Measurements from ENCODE around the gene MEIG1. TPM values are rescaled to one million over a fixed set of nuclear protein-coding genes. Genes with fewer than 3 reads are reported as not detected.
A peak's percentile ranks its signal among the peaks of the same experiment; 100 is the strongest.
"Not testable (repeated sequence)": the region's sequence is repeated elsewhere in the genome, so short reads cannot be mapped to it uniquely, and the experiment has no call there.

MEIG1 gene
- total RNA-seq, 2 experiments from 2014 or later, result 0.71 to 0.82 TPM

DNA sequence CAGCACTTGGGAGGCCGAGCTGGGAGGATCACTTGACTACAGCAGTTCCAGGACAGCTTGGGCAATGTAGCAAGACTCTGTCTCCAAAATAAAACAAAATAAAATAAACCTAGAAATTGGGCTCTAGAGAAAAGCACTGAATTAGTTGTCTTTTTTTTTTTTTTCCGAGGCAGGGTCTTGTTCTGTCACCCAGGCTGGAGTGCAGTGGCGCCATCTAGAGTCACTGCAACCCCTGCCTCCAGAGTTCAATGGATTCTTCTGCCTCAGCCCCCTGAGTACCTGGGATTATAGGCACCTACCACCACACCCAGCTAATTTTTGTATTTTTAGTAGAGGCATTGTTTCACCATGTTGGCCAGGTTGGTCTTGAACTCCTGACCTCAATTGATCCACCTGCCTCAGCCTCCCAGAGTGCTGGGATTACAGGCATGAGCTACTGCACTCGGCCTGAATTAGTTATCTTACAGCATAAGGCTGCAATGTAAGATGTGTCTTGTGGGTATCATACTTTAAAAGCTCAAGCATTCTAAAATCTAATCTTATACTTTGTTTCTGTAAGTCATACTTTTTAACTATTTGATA is 12.8 kb downstream of the MEIG1 start:
- DNase-seq, result peak; percentile 61
- Mint-ChIP-seq H3K36me3 (ENCODE audit: low read depth) (no peaks in the 10 kb centered on the region), H3K27me3 (peaks cover 8% of the 10 kb centered on the region), H3K4me3 (no peak overlapping the region), H3K9me3 (no peaks in the 10 kb centered on the region), H3K4me1 (peaks cover 9% of the 10 kb centered on the region), H3K27ac (no peak overlapping the region)
- ChIA-PET CTCF (interaction anchor here (0.6 to 1.4 kb wide), 9 partner anchors 18 to 474 kb away, joined by 3 to 5 read pairs (median 3); no protein-coding TSS in a partner anchor), POLR2A (no interaction called here)

DNA sequence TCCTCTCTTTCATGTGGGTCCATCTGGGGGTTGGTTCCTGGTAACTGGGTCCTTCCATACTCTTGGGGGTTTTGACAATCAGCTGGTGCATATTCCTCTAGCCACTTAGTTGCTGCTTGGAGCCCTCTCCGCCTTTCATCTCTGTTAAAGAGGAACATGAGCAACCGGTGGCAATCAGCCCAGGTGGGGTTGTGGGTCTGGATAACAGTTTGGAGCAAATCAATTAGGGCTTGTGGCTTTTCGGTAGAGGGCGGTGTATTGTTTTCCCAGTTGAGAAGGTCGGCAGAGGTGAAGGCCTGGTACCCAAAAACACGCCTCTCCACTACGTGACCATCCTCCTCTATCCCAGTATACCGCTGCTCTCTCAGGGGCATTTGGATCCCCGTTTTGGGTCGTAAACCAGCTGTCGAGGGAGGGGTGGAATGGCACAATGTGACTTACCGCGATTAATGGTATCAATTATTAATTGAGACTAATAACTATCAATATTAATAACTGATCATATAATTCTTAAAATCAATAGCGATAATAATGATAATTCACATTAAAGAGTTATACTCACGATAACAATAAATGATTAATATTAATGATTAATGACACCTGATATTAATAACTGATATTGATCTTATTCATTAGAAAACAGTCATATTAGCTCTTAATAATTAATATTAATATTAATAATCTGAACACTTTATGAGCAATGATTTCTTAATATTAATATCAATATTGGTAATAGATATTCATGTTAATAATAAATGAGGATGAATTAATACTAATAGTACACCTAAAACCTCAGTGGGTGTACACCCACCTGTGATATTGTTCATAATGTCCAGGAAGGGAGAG is 15.2 kb downstream of the MEIG1 start:
- POLR2A ChIA-PET, result not testable (repeated sequence)

DNA sequence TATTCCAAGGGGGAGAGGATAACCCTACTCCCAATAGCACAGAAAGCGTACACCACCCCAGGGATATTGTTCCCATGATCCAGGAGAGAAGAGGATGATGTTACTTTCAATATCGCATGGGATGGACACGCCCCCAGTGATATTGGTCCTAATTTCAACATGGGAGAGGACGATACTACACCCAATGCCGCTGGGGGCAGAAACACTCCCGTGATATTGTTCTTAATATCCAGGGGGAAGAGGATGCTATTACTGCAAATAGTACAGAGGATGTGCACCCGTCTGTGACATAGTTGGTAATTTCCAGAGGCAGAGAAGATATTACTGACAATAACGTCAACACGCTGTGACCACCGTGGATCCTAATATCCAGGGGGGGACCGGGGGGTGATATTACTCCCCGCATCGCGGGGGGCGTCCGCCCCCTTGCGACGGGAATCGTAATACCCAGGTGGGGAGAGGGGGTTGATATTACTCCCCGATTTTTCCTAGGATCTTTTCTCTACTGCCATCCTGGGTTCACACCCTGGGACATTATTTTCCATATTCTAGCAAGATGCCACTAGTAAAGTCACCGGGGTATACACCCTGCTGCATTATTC is 16.6 kb downstream of the MEIG1 start:
- no peak for DNase-seq
- Mint-ChIP-seq H3K4me3 (no peak overlapping the region), H3K4me1 (peaks cover 3% of the 10 kb centered on the region), H3K27me3 (peaks cover 8% of the 10 kb centered on the region), H3K9me3 (no peaks in the 10 kb centered on the region), H3K36me3 (ENCODE audit: low read depth) (no peaks in the 10 kb centered on the region), H3K27ac (no peak overlapping the region)
- ChIA-PET CTCF (no interaction called here), POLR2A (no interaction called here)

More for the DNA sequence above, 15.2 kb downstream of the MEIG1 start:
- CTCF ChIA-PET, result interaction anchor here (0.9 kb wide), 1 partner anchor 9 kb away, joined by 3 read pairs; no protein-coding TSS in a partner anchor
- not testable (repeated sequence) for DNase-seq; H3K4me3 Mint-ChIP-seq; H3K27me3 Mint-ChIP-seq; H3K36me3 Mint-ChIP-seq (ENCODE audit: low read depth); H3K27ac Mint-ChIP-seq; H3K9me3 Mint-ChIP-seq; H3K4me1 Mint-ChIP-seq

DNA sequence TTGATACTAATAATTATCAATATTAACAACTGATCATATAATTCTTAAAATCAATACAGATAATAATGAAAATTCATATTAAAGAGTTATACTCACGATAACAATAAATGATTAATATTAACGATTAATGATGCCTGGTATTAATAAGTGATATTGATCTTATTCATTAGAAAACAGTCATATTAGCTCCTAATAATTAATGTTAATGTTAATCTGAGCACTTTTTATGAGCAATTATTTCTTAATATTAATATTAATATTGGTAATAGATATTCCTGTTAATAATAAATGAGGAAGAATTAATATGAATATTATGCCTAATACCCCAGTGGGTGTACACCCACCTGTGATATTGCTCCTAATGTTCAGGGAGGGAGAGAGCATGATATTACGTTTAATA is 23.6 kb downstream of the MEIG1 start:
- CTCF ChIA-PET, result no interaction called here
- no peaks in the 10 kb centered on the region for H3K36me3 Mint-ChIP-seq (ENCODE audit: low read depth)
- H3K27ac Mint-ChIP-seq, result no peak overlapping the region
- H3K27me3 Mint-ChIP-seq, result no peaks in the 10 kb centered on the region
- no peaks in the 10 kb centered on the region for H3K4me1 Mint-ChIP-seq
- H3K9me3 Mint-ChIP-seq, result no peaks in the 10 kb centered on the region
- POLR2A ChIA-PET, result no interaction called here
- no peak for DNase-seq
- no peak overlapping the region for H3K4me3 Mint-ChIP-seq

DNA sequence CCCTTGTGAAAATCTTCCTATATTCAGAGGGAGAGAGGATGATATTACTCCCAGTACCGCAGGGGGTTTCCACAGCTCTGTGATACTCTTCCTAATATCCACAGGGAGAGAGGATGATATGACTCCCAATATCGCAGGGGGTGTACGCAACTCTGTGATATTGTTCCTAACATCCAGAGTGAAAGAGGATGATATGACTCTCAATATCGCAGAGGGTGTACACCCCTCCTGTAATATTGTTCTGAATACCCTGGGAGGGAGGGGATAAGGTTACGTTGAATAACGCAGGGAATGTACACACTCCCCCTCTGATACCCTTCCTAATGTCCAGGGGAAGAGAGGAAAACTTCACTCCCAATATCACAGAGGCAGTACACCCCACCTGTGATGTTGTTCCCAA is 30.4 kb downstream of the MEIG1 start:
- POLR2A ChIA-PET, H3K27me3 Mint-ChIP-seq: not testable (repeated sequence)

DNA sequence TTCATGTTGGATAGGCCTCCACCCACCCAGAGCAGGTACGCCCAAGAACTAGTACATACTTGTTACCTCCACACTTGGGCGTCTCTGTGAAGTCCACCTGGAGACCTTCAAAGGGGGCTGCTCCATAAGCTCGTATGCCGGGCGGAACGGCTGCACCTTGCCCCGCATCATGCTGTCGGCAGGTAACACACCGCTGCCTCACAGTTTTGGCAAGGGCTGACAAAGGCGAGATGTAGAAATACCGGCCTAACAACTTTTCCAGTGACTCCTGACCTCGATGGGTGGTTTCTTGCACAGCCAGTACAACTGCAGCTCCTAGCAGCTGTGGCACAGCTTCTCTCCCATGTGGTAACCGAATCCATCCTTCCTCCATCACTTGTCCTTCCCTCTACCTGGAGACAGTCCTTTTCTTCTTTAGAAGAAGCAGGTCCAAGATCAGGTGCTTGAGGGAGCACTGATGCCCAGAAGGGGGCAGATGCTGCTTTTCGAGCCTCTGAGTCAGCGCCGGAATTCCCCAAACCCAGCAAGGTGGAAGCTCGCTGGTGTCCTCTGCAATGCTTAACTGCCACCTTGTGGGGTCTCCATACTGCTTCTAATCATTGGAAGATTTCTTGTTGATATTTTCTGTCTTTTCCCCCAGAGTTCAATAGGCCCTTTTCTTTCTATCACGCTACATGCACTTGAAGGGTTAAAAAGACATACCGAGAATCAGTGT is 32.0 kb downstream of the MEIG1 start:
- POLR2A ChIA-PET; H3K36me3 Mint-ChIP-seq (ENCODE audit: low read depth); H3K9me3 Mint-ChIP-seq; H3K4me3 Mint-ChIP-seq; H3K27me3 Mint-ChIP-seq; H3K27ac Mint-ChIP-seq: not testable (repeated sequence)
- H3K4me1 Mint-ChIP-seq, result peaks cover 12% of the 10 kb centered on the region
- CTCF ChIA-PET, result interaction anchor here (0.6 to 1.2 kb wide), 5 partner anchors 18 to 574 kb away, joined by 3 to 4 read pairs (median 3); no protein-coding TSS in a partner anchor
- peak; percentile 71 for DNase-seq

More for the DNA sequence above, 30.4 kb downstream of the MEIG1 start:
- H3K4me3 Mint-ChIP-seq; H3K36me3 Mint-ChIP-seq (ENCODE audit: low read depth); H3K9me3 Mint-ChIP-seq; H3K27ac Mint-ChIP-seq; CTCF ChIA-PET; DNase-seq: not testable (repeated sequence)
- H3K4me1 Mint-ChIP-seq, result peaks cover 12% of the 10 kb centered on the region

DNA sequence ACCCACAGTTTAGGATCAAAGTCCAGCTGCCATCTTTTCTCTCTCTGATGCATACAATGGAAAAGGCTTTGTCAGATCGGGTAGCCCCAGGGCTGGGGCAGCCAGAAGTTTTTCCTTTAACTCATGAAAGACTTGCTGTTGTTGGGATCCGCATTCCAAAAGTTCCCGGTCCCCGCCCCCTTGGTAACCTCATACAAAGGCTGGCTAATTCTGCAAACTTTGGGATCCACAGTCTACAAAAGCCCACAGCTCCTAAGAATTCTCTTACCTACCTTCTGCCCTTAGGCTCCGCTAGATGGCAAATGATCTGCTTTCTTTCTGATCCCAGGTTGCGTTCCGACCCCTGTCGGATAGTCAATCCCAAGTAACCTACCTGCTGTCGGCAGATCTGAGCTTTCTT is 33.1 kb downstream of the MEIG1 start:
- POLR2A ChIA-PET; CTCF ChIA-PET; H3K27me3 Mint-ChIP-seq; H3K4me3 Mint-ChIP-seq; H3K9me3 Mint-ChIP-seq; H3K36me3 Mint-ChIP-seq (ENCODE audit: low read depth); DNase-seq; H3K27ac Mint-ChIP-seq: not testable (repeated sequence)
- peaks cover 12% of the 10 kb centered on the region for H3K4me1 Mint-ChIP-seq

DNA sequence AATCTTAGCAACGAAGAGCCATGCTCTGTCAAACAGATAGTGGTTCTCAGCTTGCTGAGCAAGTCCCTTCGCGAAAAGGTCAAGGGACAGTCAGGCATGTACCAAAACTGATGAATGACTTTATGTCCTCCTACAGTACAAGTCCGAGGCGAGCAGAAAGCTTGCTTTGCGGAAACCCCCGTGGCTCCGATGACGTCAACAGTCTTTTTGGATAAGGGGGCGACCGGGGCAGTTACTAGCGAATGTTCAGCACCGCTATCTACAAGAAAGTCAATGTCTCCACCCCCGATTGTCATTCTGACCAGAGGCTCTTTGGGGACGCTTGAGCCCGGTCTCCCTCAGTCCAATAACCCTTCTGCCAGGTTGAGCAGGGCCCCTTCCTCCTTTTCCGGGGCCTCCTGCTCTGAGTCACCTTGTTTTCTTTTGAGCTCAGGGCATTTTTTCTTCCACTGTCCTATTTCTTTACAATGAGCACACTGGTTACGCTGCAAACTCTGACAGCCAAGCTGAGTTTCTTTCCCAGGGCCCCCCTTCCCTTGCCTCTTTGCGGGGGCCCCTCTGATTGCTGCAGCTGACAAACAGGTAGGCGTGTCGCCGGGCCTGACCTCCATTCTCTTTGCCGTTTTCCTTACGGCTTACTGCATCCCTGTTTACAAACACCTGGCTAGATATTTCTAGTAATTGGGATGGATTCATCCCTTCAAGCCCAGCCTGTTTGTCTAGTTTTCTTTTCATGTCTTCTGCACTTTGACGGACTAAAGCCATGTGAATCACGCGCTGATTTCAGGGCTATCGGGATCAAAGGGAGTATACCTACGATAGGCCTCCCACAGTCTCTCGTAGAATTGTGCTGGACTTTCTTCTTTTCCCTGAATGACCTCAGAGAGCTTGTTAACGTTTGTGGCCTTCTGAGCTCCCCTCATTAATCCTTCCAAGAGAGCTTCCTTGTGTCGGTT is 34.6 kb downstream of the MEIG1 start:
- CTCF ChIA-PET; POLR2A ChIA-PET; H3K27ac Mint-ChIP-seq; H3K27me3 Mint-ChIP-seq; H3K9me3 Mint-ChIP-seq; DNase-seq; H3K4me3 Mint-ChIP-seq; H3K36me3 Mint-ChIP-seq (ENCODE audit: low read depth): not testable (repeated sequence)
- peaks cover 12% of the 10 kb centered on the region for H3K4me1 Mint-ChIP-seq

DNA sequence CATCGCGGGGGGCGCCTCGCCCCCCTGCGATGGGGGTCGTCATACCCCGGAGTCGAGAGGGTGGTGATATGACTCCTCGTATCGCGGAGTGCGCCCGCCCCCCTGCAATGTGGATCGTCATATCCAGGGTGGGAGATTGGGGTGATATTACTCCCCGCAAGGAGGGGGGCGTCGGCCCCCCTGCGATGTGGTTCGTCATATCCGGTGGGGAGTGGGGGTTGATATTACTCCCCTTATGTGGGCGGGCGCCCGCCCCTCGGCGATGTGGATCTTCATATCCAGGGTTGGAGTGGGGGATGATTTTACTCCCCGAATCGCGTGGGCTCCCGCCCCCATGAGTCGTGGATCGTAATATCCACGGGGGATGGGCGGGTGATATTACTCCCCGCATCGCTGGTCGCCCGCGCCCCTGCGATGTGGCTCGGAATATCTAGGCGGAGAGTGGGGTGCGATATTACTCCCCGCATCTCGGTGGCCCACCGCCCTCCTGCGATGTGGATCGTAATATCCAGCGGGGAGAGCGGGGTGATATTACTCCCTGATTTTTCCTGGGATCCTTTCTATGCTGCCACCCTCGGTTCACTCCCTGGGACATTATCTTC is 36.9 kb downstream of the MEIG1 start:
- no peaks in the 10 kb centered on the region for H3K9me3 Mint-ChIP-seq

DNA sequence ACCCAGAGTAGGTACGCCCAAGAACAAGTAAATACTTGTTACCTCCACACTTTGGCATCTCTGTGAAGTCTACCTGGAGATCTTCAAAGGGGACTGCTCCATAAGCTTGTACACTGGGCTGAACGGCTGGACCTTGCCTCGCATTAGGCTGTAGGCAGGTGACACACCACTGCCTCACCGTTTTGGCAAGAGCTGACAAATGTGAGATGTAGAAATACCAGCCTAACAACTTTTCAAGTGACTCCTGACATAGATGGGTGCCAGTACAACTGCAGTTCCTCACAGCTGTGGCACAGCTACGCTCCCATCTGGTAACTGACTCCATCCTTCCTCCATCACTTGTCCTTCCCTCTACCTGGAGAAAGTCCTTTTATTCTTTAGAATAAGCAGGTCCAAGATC is 54.3 kb downstream of the MEIG1 start:
- H3K9me3 Mint-ChIP-seq; DNase-seq; H3K27ac Mint-ChIP-seq; H3K27me3 Mint-ChIP-seq; POLR2A ChIA-PET; H3K4me3 Mint-ChIP-seq; CTCF ChIA-PET; H3K36me3 Mint-ChIP-seq (ENCODE audit: low read depth); H3K4me1 Mint-ChIP-seq: not testable (repeated sequence)

More for the DNA sequence above, 36.9 kb downstream of the MEIG1 start:
- no peak for DNase-seq
- CTCF ChIA-PET, result no interaction called here
- Mint-ChIP-seq H3K36me3 (ENCODE audit: low read depth) (no peaks in the 10 kb centered on the region), H3K4me1 (peaks cover 8% of the 10 kb centered on the region), H3K27me3 (no peaks in the 10 kb centered on the region), H3K4me3 (no peak overlapping the region), H3K27ac (no peak overlapping the region)
- POLR2A ChIA-PET, result no interaction called here

DNA sequence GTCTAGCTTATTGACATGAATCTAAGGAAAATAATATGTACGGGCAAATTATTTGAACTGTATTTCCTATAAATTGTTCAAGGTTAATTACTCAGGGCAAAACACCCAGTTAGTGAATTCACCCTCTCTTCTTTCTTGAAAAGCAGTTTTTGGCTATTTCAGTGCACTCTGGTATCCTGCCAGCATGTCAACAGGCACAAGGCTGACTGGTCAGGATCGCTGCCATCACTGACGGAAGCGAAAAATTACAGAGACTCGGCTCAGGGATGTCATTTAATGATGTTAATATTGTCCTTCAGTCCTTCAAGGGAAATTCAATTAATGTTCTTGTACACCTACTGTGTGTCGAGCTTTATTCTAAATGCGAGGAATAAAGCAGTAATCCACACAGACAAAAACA is 56.3 kb downstream of the MEIG1 start:
- Mint-ChIP-seq H3K4me1 (no peaks in the 10 kb centered on the region), H3K27me3 (no peaks in the 10 kb centered on the region), H3K27ac (no peak overlapping the region), H3K36me3 (ENCODE audit: low read depth) (no peaks in the 10 kb centered on the region), H3K9me3 (no peaks in the 10 kb centered on the region), H3K4me3 (no peak overlapping the region)
- DNase-seq, result no peak
- POLR2A ChIA-PET, result no interaction called here
- CTCF ChIA-PET, result interaction anchor here (1.6 kb wide), 1 partner anchor 24 kb away, joined by 3 read pairs; no protein-coding TSS in a partner anchor

DNA sequence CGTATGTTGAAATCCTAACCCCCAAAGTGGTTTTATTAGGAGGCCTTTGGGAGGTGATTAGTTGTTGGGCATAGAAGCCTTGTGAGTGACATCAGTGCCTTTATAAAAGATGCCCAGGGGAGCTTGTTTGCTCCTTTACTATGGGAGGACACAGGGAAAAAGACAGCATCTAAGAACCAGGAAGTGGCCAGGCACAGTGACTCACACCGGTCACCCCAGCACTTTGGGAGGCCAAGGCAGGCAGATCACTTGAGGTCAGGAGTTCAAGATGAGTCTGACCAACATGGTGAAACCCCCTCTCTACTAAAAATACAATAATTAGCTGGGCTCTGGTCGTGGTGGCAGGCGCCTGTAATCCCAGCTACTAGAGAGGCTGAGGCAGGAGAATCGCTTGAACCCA is 61.8 kb downstream of the MEIG1 start:
- DNase-seq; POLR2A ChIA-PET; H3K4me1 Mint-ChIP-seq; H3K9me3 Mint-ChIP-seq; H3K27me3 Mint-ChIP-seq; H3K36me3 Mint-ChIP-seq (ENCODE audit: low read depth); H3K27ac Mint-ChIP-seq; CTCF ChIA-PET; H3K4me3 Mint-ChIP-seq: not testable (repeated sequence)

All from activated CD4-positive, alpha-beta T cell treated with anti-CD3 and anti-CD28 coated beads, Interleukin-2, amount 10 ng/mL, durations not matched to agents 7 days and 5 days (primary cell).